ENCODE data around the gene ACOT7. TPM values are rescaled to one million over a fixed set of nuclear protein-coding genes. Genes with fewer than 3 reads are reported as not detected.

Gene ACOT7
- total RNA-seq, 2 donors from 2014 or later: 16.9 to 24.9 TPM

DNA sequence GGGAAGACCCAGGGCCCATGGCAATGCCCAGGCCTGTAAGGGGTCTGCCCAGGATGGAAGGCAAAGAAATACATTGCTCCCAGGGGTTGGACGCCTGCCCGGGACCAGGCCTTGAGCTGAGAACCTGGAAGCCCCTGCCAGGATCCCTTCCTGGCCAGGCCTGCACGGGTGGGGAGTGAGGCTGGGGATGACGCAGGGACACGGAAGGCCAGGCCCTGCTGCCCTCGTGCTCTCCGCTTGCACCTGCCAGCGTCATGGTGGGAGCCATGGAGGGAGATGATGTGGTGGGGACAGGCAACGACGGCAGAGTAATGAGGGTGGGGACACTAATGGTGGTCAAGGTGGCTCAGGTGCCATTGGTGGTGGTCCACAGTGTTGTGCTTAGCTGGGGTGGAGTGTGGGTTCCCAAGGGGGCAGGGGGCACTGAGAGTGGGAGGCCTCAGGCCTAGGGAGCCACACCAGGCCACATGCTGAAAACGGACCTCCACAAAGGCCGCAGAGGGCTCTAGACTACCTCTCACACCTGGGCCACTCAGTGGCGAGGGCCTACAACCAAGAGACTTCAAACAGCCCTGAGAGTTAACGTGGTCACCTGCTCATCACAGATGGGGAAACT, 145.3 kb downstream of the ACOT7 start:
- no peak for DNase-seq (ENCODE audit: low spot score)
- Histone ChIP-seq H3K9me3 (no peaks in the 10 kb centered on the region), H3K27me3 (replicated peaks; ENCODE audit: insufficient read depth) (peaks cover 25% of the 10 kb centered on the region), H3K27ac (no peak overlapping the region), H3K4me3 (no peak overlapping the region), H3K4me1 (replicated peaks) (peaks cover 6% of the 10 kb centered on the region), H3K36me3 (no peaks in the 10 kb centered on the region)
- 76% methylated on average over 14 of the region's 14 CpGs for WGBS
- TF ChIP-seq POLR2A (IDR thresholded peaks at IDR 0.05): no peak
- TF ChIP-seq POLR2AphosphoS5 (IDR thresholded peaks at IDR 0.05): no peak
- no peak for TF ChIP-seq CTCF (IDR thresholded peaks at IDR 0.05)
- intact Hi-C loops (cut with DNase I): loop anchor here (5.0 kb wide), 1 partner anchor 144 kb away; the partner anchor contains the start of gene ACOT7

- H3K4me1 ChIP-seq (replicated peaks): peaks cover 6% of the 10 kb centered on the region
- WGBS: 66% methylated on average over 5 of the region's 5 CpGs
- H3K27ac ChIP-seq: no peak overlapping the region
- intact Hi-C loops (cut with DNase I): loop anchor here (2.0 to 5.0 kb wide), 3 partner anchors 95 to 191 kb away; partner anchors contain the start of gene ACOT7
- TF ChIP-seq CTCF (IDR thresholded peaks at IDR 0.05) (no peak), POLR2A (IDR thresholded peaks at IDR 0.05) (no peak)
- H3K9me3 ChIP-seq: no peaks in the 10 kb centered on the region
- no peak overlapping the region for H3K4me3 ChIP-seq
- no peaks in the 10 kb centered on the region for H3K36me3 ChIP-seq
- H3K27me3 ChIP-seq (replicated peaks; ENCODE audit: insufficient read depth): peaks cover 30% of the 10 kb centered on the region
- DNase-seq (ENCODE audit: low spot score): no peak
Measured at GRCh38 chr1:6247651-6248050, 145.9 kb downstream of the ACOT7 start.

GRCh38 chr1:6246497-6247467, 146.8 kb downstream of the ACOT7 start:
- Histone ChIP-seq H3K4me3 (no peak overlapping the region), H3K27me3 (replicated peaks; ENCODE audit: insufficient read depth) (peaks cover 33% of the 10 kb centered on the region), H3K9me3 (no peaks in the 10 kb centered on the region), H3K36me3 (no peaks in the 10 kb centered on the region), H3K27ac (no peak overlapping the region), H3K4me1 (replicated peaks) (peaks cover 11% of the 10 kb centered on the region)
- peak; percentile 67 for DNase-seq (ENCODE audit: low spot score)
- intact Hi-C loops (cut with DNase I): loop anchor here (2.0 to 5.0 kb wide), 3 partner anchors 96 to 192 kb away; partner anchors contain the start of gene ACOT7
- no peak for TF ChIP-seq POLR2AphosphoS5 (IDR thresholded peaks at IDR 0.05)
- no peak for TF ChIP-seq POLR2A (IDR thresholded peaks at IDR 0.05)
- peak; percentile 94 to 98 (median 98) for TF ChIP-seq CTCF (IDR thresholded peaks at IDR 0.05)
- WGBS: 5% methylated on average over 30 of the region's 30 CpGs

GRCh38 chr1:6245869-6246496, 147.6 kb downstream of the ACOT7 start:
- H3K9me3 ChIP-seq: no peaks in the 10 kb centered on the region
- no peak for DNase-seq (ENCODE audit: low spot score)
- H3K27ac ChIP-seq: no peak overlapping the region
- TF ChIP-seq POLR2AphosphoS5 (IDR thresholded peaks at IDR 0.05): no peak
- no peak for TF ChIP-seq POLR2A (IDR thresholded peaks at IDR 0.05)
- TF ChIP-seq CTCF (IDR thresholded peaks at IDR 0.05): no peak
- peaks cover 12% of the 10 kb centered on the region for H3K4me1 ChIP-seq (replicated peaks)
- peak overlapping the region in 1 of 2 donors; percentile 8 for H3K4me3 ChIP-seq
- 4% methylated on average over 45 of the region's 49 CpGs for WGBS
- peaks cover 38% of the 10 kb centered on the region for H3K27me3 ChIP-seq (replicated peaks; ENCODE audit: insufficient read depth)
- intact Hi-C loops (cut with DNase I): loop anchor here (2.0 to 5.0 kb wide), 3 partner anchors 97 to 193 kb away; partner anchors contain the start of gene ACOT7
- H3K36me3 ChIP-seq: no peaks in the 10 kb centered on the region

Data from prostate gland (tissue), 2 donors.